Superior temporal gyrus (tissue), 1 donor: Measurements from ENCODE around the gene MTX3.

Experiments used
- DNase-seq: peaks from one replicate; pipeline ENCODE4 v3.0.0-alpha.2; 2016; ENCODE audit errors: extremely low spot score

The MTX3 gene, protein sequence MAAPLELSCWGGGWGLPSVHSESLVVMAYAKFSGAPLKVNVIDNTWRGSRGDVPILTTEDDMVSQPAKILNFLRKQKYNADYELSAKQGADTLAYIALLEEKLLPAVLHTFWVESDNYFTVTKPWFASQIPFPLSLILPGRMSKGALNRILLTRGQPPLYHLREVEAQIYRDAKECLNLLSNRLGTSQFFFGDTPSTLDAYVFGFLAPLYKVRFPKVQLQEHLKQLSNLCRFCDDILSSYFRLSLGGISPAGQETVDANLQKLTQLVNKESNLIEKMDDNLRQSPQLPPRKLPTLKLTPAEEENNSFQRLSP

GRCh38 chr5:79990598-79991507, at the start of gene MTX3:
Gene MTX3 (minus strand): TSS chr5:79991262. CDS start chr5:79991238, 24 bp downstream.
- DNase-seq: peak; percentile 93

DNA sequence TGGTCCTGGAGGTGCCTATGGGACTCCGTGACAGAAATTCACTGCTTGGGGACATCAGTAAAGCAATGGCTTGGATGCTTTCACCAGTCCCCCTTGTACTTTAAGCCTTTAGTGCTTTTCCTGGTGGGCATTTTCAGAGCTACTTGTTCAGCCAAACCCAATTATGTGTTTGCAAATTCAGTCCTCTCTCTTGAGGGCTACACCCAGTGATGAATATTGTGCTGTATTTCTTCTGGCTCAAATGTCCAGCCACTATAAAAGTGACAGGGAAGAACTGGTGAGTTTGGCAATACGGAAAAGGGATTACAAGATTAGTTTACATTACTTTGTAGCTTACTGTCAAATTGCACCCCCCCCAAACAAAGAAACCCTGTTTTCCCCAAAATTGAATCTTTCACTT, 48.6 kb upstream of the MTX3 start:
- DNase-seq: no peak

- no peak for DNase-seq
Measured at GRCh38 chr5:80037366-80037765, 46.3 kb upstream of the MTX3 start.

DNA sequence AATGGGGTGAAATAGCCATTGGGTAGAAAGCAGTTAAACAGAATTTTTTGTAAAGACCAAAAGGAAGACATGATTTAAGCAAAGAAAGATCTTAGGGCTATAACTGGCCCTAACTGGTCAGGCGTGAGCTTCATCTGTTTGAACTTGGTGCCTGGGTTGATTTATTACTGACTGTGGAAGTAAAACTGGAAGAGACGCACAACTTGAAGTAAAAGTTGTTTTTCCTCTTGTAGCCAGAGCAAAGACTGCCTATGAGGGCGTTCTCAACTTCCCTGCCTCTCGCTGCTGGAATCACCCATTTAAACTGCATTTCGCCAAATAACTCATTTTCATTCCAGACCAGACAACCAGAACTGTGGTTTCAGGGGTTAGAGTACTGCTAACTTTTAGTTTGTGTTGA, 45.6 kb upstream of the MTX3 start:
- DNase-seq: no peak

GRCh38 chr5:80035839-80036238, 44.8 kb upstream of the MTX3 start:
- DNase-seq: no peak

- DNase-seq: no peak
Measured at GRCh38 chr5:80034962-80035821, 44.1 kb upstream of the MTX3 start, which contains the start of gene THBS4. Gene THBS4 (plus strand): TSS chr5:80035348. CDS start chr5:80035538, 190 bp downstream.

- DNase-seq: no peak
Measured at GRCh38 chr5:80034559-80034958, 43.5 kb upstream of the MTX3 start.

GRCh38 chr5:80033513-80033912, 42.5 kb upstream of the MTX3 start:
- DNase-seq: no peak

GRCh38 chr5:80031109-80031508, 40.0 kb upstream of the MTX3 start:
- DNase-seq: no peak

DNA sequence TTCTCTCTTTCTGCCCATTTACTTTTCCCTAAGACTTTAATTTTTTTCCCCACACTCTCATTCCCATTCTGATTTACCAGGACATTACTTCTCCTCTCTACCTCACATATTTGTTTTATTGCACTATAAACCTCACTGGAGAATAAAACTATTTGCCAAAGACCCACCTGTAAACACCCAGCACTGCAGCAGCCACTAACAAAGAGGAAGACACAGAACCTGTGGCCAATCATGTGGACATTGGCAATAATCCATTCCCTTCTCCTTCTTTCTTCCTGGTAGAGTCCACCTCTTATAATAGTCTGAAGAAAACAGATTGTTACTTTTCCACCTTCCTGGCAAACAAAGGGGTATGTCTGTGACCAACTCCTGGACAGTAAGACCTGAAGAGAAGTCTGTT, 35.8 kb upstream of the MTX3 start:
- no peak for DNase-seq

GRCh38 chr5:80025069-80025468, 34.0 kb upstream of the MTX3 start:
- no peak for DNase-seq

GRCh38 chr5:80010754-80011392, 19.8 kb upstream of the MTX3 start:
- no peak for DNase-seq

DNA sequence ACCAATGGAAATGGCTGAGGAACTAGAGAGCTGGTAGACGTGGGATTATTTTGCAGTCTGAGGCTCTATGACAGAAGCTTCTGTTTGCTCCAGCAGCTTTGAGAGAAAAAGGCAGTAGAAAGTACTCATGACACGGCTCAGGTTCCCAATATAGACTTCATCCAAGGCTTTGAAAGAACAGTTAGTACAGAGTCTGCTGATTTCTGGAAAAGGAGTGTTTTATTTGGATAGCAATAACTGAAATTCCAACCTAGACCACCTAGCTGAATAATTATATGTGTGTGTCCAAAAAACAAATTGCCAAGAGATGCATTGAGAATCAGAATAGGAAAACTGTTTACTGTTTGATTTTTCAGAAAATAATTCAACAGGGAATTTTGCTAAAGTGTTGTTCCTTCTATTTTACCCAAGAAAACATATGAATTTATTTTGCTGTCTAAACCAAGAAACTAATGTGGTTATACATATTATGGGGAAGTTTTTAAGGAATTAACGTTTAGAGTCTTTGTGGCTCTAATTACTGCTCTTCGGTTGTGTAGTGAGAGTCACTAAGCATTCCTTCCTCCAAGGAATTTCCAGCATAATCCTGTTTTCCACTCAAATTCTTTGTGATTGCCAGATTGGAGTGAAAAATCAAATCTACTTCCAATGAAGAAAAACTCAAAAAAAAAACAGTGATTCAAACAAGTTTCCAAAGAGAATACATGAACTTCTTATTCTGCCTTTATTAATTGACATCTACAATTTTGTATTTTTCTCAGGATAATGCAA, 18.1 kb upstream of the MTX3 start:
- DNase-seq: peak; percentile 51

DNA sequence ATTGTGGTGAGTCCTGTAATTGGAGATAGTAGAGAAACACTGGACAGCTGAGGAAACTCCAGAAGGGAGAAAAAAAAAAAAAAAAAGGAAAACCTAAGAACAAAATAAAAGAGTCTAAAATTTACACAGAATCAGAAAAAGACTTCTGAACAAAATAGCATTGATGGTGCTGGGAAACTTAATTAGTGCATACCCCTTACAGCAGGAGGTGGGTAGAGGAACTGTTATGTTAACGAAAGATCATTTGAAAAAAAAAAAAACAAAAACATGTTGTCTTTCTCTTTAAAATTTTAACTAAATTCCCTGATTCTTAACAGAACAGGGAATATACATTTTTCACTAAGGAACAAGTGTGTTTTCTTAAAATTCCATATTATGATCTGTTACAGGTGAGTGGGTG, 11.6 kb upstream of the MTX3 start:
- DNase-seq: no peak

- DNase-seq: no peak
Measured at GRCh38 chr5:79999722-80000121, 8.7 kb upstream of the MTX3 start.

GRCh38 chr5:79992891-79993657, 2.0 kb upstream of the MTX3 start:
- no peak for DNase-seq

GRCh38 chr5:79990205-79990597, 861 bp downstream of the MTX3 start:
- no peak for DNase-seq

- no peak for DNase-seq
Measured at GRCh38 chr5:79986260-79986659, 4.8 kb downstream of the MTX3 start.

- no peak for DNase-seq
Measured at GRCh38 chr5:79985288-79985687, 5.8 kb downstream of the MTX3 start.

- no peak for DNase-seq
Measured at GRCh38 chr5:79984363-79984762, 6.7 kb downstream of the MTX3 start.
